Stimulated activated CD4-positive, alpha-beta T cell treated with anti-CD3 and anti-CD28 coated beads, Interleukin-15, amount 100 ng/mL, for 24 hours (primary cell): ENCODE results near the gene PAX3.

Experiments
- DNase-seq: peaks from one replicate; pipeline ENCODE4 v3.0.0-alpha.2; 2020

The PAX3 gene

DNA sequence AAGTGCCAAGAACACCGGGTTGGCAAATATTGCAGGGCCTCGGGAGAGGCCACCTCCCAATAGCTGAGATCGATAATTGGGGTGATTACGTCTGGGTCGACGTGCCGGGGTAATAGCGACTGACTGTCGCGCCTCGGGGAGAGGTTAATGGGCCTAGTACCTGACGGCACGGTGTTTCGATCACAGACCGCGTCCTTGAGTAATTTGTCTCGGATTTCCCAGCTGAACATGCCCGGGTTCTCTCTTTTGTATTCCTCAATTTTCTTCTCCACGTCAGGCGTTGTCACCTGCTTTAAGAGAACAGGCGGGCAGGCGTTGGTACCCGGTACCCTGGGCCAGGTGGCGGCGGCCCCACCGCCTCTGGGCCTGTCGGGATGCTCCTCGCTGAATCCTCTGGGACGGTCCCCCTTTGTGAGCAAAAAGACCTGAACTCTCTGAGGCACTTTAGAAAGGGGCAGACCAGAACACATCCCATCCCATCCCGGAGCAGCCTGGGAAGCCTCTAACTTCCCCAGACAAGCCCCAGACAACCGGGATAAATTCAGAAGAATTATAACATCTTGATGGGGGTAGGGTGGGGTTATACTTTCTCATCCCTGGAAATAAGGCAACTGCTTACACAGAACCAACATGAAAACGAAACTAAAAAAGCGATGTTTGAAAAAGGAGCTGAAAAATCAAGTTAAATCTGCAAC lies 3.3 kb downstream of the PAX3 start:
- DNase-seq, result no peak

- no peak for DNase-seq
Measured at GRCh38 chr2:222294996-222295367, 3.8 kb downstream of the PAX3 start.

DNA sequence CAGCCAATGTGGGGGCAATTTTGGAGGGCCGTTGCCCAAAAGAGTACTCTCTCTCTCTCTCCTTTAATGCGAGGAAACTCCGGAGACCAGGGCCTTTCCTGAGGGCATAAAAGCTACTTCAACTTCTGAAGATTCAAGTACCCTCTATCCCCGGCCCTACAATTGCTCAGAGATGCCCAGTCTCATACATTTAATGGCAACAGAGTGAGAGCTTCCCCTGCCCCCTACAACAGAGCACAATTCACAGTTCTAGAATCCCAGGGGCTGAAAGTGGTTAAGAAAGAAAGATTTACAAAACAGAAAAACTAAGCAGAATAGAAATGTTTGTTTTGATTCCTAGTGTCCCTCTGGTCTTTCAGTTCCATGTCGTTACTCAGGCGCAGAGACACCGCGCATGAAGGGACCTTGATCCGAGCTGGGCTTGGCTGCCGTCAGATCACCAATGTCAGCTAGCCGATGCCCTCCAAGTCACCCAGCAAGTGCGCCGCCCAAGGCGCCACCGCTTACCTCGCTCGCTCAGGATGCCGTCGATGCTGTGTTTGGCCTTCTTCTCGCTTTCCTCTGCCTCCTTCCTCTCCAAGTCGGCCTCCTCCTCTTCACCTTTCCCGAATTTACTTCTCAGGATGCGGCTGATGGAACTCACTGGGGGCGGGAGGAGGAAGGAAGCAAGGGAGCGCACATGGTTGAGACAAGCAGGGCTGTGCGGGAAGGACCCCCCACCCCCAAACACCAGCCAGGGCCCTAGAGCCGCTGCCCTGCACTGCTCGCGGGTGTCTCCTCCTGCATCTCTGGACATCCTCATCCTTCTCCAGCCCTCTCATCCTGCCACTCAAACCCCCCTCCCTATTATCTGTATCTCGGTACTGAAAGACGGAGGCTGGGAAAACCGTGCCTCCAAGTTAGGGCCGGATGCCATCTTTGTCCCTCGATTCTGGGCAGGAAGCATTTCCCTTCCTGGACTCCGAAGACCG lies 4.9 kb downstream of the PAX3 start:
- no peak for DNase-seq

GRCh38 chr2:222292149-222293134 lies 6.4 kb downstream of the PAX3 start:
- no peak for DNase-seq

- no peak for DNase-seq
Measured at GRCh38 chr2:222291485-222291841, 7.3 kb downstream of the PAX3 start.

GRCh38 chr2:222290736-222291484 lies 7.9 kb downstream of the PAX3 start:
- DNase-seq, result no peak

DNA sequence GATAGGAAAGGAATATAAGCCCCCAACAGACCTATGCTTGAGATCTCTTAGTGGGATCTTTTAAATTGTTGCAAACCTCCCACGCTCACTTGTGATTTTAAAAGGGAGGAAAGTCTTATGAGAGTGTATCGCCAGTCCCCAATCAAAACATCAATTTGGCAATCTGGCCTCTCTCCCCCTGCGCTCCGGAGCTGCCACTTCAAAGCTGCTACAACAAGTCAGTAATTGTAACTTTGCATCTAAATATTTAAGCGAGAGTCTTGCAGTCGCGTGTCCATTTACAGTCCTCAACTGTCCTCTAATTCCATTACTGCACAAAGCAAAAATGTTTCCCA lies 8.4 kb downstream of the PAX3 start:
- DNase-seq, result no peak

- DNase-seq, result no peak
Measured at GRCh38 chr2:222289278-222290160, 9.3 kb downstream of the PAX3 start.

GRCh38 chr2:222288590-222289277 lies 10.1 kb downstream of the PAX3 start:
- no peak for DNase-seq

DNA sequence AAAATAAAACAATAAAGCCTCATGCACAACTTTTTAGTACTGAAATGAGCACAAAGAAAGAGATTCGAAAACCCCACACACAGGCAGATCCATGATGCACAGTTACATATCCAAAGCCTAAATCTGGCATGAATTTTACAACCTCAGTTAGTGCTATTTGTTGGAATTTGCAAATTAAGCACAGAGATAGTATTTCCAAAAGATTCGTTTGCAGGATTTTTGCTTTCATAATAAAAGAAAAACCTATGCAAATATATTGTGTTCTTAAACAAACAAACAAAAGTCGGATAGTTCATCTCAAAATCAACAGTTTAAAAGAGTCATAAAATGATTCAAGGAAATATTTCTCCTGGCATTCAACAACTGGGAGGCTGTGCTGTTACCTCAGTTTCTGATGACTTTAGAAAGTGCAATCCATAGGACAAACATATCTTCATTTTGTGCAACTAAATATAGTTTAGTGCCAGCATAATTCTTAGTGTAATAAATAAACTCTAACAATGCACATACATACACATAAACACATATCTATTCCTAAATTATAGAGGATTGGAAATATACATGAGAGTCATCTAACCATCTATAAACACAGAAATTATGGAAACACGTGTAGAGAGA lies 10.8 kb downstream of the PAX3 start:
- no peak for DNase-seq

DNA sequence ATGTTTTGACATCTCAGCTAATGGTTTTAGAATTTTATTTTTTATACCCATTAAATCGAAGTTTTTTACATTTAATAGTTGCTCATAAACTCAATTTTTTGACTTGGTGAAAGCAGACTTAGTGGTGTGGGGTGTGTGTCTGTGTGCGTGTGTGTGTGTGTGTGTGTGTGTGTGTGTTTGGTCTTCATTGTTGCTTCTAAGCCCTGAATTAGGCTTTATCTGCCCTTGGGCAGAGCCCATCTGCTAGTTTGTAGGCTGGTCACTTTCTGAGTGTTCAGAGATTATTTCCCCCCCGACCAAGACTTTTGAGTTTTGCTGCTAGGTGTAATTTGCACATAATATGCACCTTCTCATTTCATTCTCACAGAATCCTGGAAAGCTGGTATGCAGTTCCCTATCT lies 14.3 kb downstream of the PAX3 start:
- no peak for DNase-seq

- no peak for DNase-seq
Measured at GRCh38 chr2:222283634-222284033, 15.2 kb downstream of the PAX3 start.

DNA sequence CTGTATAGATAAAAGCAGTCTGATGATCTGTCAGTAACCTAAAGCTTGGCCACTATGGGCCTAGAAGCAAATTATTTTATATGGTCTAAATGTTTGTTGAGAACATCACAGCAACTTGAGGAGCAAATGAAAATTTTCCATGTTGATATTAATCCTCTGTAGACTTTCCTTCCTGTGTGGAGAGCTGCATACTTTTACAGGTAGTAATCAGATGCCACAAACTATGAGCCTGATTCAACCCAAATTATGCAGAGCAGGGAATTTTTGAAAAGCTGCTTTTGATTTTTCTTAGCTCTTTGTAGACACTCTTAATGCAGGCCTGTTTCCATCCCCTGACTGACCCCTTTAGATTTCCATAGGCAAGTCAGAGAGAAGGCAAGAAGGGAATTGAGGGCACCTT lies 17.3 kb downstream of the PAX3 start:
- no peak for DNase-seq

DNA sequence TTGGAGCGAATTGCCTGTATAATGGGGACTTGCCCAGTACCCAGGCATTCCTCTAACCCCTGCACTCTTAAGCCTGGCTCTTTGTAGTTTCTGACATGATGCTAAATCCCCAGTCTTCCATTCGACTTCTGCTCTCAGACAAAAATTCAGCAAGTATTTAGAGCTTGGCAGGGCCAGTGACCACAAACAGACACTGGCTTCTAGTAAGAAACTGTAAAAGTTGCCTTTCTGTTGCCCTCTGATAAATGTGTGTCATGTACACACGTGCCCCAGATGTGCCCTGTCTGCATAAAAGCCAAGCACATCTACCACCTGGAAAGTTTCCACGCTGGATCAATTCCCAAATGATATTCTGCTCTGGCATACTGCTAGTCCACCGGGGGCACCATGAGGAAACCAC lies 18.0 kb downstream of the PAX3 start:
- DNase-seq, result no peak

- no peak for DNase-seq
Measured at GRCh38 chr2:222272446-222273015, 26.3 kb downstream of the PAX3 start.

DNA sequence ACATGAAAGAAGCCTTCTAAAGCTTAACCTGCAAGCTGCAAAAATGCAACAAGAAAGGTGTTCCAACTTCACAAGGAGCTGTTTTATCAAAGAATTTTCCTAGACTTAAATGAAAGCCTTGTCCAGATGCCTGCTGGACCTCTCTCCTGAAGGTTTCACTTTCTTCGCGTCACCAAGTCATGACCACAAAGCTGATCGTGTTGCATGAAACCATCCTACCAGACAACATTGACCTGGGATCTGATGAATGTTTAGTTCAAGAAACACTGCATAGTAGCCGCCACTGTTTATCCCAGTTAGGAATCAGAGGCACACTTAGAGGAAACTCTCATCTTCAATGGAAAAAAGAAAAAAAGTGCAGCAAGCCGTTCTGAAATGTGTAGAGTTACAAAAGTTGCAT lies 26.9 kb downstream of the PAX3 start:
- no peak for DNase-seq

DNA sequence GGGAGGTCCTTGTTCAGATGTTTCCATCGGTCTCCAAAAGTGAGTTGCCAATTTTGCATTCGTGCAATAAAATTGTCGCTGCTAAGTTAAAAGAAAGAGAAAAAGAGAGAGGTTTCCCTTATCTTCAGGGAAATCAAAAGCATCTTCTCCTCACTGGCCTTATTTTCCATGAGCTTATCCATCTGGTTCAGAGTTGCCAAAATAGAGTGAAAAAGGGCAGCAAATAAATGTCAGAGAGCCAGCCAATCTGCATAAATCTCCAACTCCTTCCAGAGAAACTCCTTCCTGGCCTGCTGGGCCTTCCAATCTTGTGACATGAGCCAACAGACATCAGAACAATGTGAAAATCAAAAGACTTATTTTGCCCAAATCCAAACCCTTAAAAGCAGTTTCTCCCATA lies 28.4 kb downstream of the PAX3 start:
- no peak for DNase-seq

DNA sequence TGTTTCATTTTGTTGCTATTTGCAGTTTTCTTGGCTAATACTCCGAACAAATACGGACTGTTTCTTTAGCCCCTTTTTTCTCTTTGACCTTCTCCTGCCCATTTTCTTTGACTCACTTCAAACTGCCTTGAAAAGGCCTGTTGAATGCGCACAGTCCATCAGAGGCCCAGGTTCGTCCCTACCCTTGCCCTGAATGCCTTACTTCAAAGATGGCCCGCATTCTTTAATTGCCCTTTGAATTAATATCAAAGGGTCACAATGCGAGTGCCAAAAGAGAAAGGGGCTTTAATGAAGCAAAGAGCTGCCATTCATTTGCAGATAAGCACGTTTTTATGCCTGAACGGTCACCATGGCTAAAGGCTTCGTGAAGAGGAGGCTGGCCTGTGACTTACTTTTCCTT lies 29.7 kb downstream of the PAX3 start:
- no peak for DNase-seq

DNA sequence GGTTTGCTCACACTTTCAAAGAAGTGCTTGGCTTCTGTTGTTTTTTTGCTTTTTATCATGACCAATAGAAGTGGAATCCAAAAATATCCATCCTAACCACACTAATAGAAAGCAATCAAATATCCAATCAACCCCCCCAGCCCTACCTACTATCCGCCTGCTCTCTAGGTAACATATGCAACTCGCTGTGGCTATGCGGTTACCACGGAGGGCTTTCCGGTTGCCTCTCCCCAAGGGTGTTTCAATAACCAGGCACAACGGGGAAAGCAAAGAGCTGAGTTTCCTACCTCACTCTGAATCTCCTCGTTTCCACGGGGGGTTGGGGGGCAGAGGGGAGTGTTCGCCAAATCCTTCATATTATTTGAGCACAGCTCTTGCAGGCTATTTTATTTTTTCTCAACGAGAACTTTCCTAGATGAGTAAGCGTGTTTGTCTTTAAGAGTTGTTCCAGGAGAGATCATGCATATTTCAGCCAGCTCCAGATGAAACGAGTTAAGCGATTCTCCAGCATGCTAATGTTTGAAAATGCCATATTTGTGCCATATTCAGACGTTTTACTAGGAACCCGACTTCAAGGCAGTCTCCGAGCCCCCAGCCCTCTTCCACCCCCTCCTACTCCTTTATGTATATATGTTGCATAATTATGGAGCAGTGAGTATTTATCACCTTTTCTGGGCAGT lies 30.3 kb downstream of the PAX3 start:
- no peak for DNase-seq
